Tibial artery (tissue), 4 donors: ENCODE results near the gene SIGLEC6.

Source experiments
- DNase-seq, 2 donors: peaks; one replicate each; pipeline ENCODE4 v3.0.0-alpha.2; 2019
- H3K27ac ChIP-seq, 2 donors: fragments of 200-600 bp; sonication (generic) in 1 of 2; 1 replicate in 1 of 2; 2 replicates in 1 of 2; pipeline ENCODE4 v1.5.1; 2018 to 2019; ENCODE audit warnings: mild to moderate bottlenecking in 1 of 2
- H3K27me3 ChIP-seq, 2 donors: fragments of 200-600 bp; sonication (generic) in 1 of 2; one replicate each; pipeline versions ENCODE4 v1.5.1 to v1.6.0; 2016 to 2019
- H3K36me3 ChIP-seq, 3 donors: fragments of 200-600 bp; sonication (generic) in 2 of 3; one replicate each; pipeline ENCODE4 v1.5.1; 2016 to 2019; ENCODE audit warnings: mild to moderate bottlenecking in 2 of 3
- H3K4me1 ChIP-seq, 4 donors: fragments of 200-600 bp; sonication (generic) in 2 of 4; 1 replicate in 3 of 4; 2 replicates in 1 of 4; pipeline ENCODE4 v1.5.1; 2016 to 2019
- H3K4me3 ChIP-seq, 2 donors: fragments of 200-600 bp; sonication (generic) in 1 of 2; 1 replicate in 1 of 2; 2 replicates in 1 of 2; pipeline ENCODE4 v1.5.1; 2018 to 2019; ENCODE audit warnings: mild to moderate bottlenecking in 2 of 2
- H3K9me3 ChIP-seq, 3 donors: fragments of 200-600 bp; sonication (generic) in 1 of 3; one replicate each; pipeline ENCODE4 v1.5.1; 2016 to 2019
- CTCF ChIP-seq, 2 experiments: fragments of 200-600 bp in 1 of 2; fragments of 450-650 bp in 1 of 2; IDR thresholded peaks; one replicate each; pipeline ENCODE4 v1.5.1; 2017 to 2019; ENCODE audit warnings: antibody characterized with exemption in 2 of 2, mild to moderate bottlenecking in 1 of 2, moderate library complexity in 1 of 2
- intact Hi-C: fragments of 100-400 bp; cut with DNase I; formaldehyde crosslinking; loops from one replicate; pipeline ENCODE4 v1.15.0; 2023; ENCODE audit warnings: low total_unique reads

Gene SIGLEC6

GRCh38 chr19:51571599-51571998 lies 40.1 kb upstream of the SIGLEC6 start:
- H3K27ac ChIP-seq: peak overlapping the region; percentile 77 to 83
- no peak for DNase-seq

GRCh38 chr19:51570962-51571575 lies 39.6 kb upstream of the SIGLEC6 start, which contains the start of gene ZNF175:
Gene ZNF175, plus strand, starts transcription at chr19:51571283. Its CDS starts 2,047 bp downstream, at chr19:51573330.
- DNase-seq: peak; percentile 95 to 97
- peaks cover 0 to 21% (median 20%) of the 10 kb centered on the region in 3 donors for H3K36me3 ChIP-seq
- intact Hi-C loops: no loop called here
- H3K27me3 ChIP-seq: no peaks in the 10 kb centered on the region
- TF ChIP-seq CTCF (IDR thresholded peaks at IDR 0.05): no peak
- peaks cover 0 to 20% (median 13%) of the 10 kb centered on the region in 4 donors for H3K4me1 ChIP-seq
- H3K4me3 ChIP-seq: peak within 1 kb of the TSS; percentile 66 to 86
- H3K27ac ChIP-seq: peak within 1 kb of the TSS; percentile 77 to 83
- H3K9me3 ChIP-seq: no peaks in the 10 kb centered on the region

More at GRCh38 chr19:51571599-51571998, 40.1 kb upstream of the SIGLEC6 start:
- peaks cover 0 to 26% (median 25%) of the 10 kb centered on the region in 3 donors for H3K36me3 ChIP-seq
- intact Hi-C loops: no loop called here
- H3K9me3 ChIP-seq: no peaks in the 10 kb centered on the region
- no peak for TF ChIP-seq CTCF (IDR thresholded peaks at IDR 0.05)
- H3K27me3 ChIP-seq: no peaks in the 10 kb centered on the region
- H3K4me1 ChIP-seq: peaks cover 0 to 20% (median 13%) of the 10 kb centered on the region in 4 donors
- H3K4me3 ChIP-seq: peak overlapping the region; percentile 66 to 86

GRCh38 chr19:51568456-51568855 lies 37.0 kb upstream of the SIGLEC6 start:
- no peak overlapping the region for H3K27ac ChIP-seq
- intact Hi-C loops: no loop called here
- TF ChIP-seq CTCF (IDR thresholded peaks at IDR 0.05): no peak
- H3K4me1 ChIP-seq: peaks cover 0 to 19% (median 13%) of the 10 kb centered on the region in 4 donors
- no peaks in the 10 kb centered on the region for H3K9me3 ChIP-seq
- H3K27me3 ChIP-seq: peaks cover 0 to 15% of the 10 kb centered on the region in 2 donors
- no peak for DNase-seq
- H3K4me3 ChIP-seq: no peak overlapping the region
- H3K36me3 ChIP-seq: peaks cover 0 to 4% (median 4%) of the 10 kb centered on the region in 3 donors

- Histone ChIP-seq H3K36me3 (no peaks in the 10 kb centered on the region), H3K27ac (no peak overlapping the region), H3K9me3 (no peaks in the 10 kb centered on the region), H3K4me1 (peaks cover 0 to 12% (median 9%) of the 10 kb centered on the region in 4 donors), H3K27me3 (peaks cover 0 to 15% of the 10 kb centered on the region in 2 donors), H3K4me3 (no peak overlapping the region)
- TF ChIP-seq CTCF (IDR thresholded peaks at IDR 0.05): no peak
- DNase-seq: no peak
- intact Hi-C loops: no loop called here
Observed at GRCh38 chr19:51567583-51567982, 36.1 kb upstream of the SIGLEC6 start.

GRCh38 chr19:51566489-51567100 lies 35.1 kb upstream of the SIGLEC6 start:
- no peak for DNase-seq
- Histone ChIP-seq H3K4me3 (no peak overlapping the region), H3K27me3 (peaks cover 0 to 15% of the 10 kb centered on the region in 2 donors), H3K36me3 (no peaks in the 10 kb centered on the region), H3K4me1 (peaks cover 0 to 2% (median under 1%) of the 10 kb centered on the region in 4 donors), H3K9me3 (no peaks in the 10 kb centered on the region), H3K27ac (no peak overlapping the region)
- intact Hi-C loops: no loop called here
- TF ChIP-seq CTCF (IDR thresholded peaks at IDR 0.05): no peak
